ENCODE results near the gene ZNF117.
A peak's percentile ranks its signal among the peaks of the same experiment; 100 is the strongest.

ZNF117 gene

DNA sequence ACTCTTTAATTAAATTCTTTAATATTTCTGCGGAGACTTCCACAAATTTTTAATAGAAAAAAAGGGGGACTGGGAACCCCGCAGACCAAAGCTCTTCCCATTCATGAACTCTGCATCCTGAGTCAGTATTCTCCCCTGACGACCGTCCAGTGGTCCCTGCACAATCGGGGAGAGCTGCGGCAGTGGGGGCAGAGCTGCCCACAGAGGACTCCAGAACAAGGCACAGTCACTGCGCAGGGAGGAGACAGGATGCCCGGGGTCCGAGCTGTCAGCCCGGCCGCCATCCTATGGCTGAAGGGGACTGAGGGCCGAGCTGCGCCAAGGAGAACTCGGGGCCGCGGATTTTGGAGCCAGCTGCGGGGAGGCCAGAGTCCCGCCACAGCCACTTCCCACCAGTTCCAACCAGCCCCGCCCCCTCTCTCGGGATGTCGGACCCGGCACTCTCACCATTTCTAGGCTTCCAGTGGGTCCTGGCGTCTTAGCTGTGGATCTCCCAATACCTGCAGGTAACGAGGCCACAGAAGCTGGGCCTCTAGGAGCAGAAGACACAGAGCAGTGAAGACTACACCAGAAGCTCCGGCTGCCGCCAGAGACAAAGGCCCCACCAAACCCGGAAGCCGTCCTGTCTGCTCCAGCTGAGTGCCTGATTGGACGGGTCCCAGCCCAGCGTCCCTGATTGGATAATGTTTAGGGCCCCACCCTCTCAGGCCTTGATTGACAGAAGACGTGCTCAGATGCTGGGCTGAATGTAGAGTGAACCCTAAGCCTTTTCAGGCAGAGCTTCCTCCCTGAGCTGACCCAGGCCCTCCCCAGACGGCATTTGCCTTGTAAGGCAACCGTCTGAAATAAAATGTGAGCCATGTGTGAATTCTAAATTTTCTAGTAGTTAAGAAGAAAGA lies 15.5 kb upstream of the ZNF117 start, which contains the start of gene ERV3-1:
Gene ERV3-1 (minus strand): TSS at position 594 of the 899 bp plus-strand sequence. CDS start 13,661 bp downstream, outside the sequence.
- H3K4me3 ChIP-seq (replicated peaks in 1 of 2; ENCODE audit: low read depth in 2 of 2, low read length in 2 of 2) = peak within 1 kb of the TSS; percentile 84 to 88
- DNase-seq (ENCODE audit: low read depth in 2 of 2) = peak; percentile 94 to 95
- TF ChIP-seq, protein P1, sequence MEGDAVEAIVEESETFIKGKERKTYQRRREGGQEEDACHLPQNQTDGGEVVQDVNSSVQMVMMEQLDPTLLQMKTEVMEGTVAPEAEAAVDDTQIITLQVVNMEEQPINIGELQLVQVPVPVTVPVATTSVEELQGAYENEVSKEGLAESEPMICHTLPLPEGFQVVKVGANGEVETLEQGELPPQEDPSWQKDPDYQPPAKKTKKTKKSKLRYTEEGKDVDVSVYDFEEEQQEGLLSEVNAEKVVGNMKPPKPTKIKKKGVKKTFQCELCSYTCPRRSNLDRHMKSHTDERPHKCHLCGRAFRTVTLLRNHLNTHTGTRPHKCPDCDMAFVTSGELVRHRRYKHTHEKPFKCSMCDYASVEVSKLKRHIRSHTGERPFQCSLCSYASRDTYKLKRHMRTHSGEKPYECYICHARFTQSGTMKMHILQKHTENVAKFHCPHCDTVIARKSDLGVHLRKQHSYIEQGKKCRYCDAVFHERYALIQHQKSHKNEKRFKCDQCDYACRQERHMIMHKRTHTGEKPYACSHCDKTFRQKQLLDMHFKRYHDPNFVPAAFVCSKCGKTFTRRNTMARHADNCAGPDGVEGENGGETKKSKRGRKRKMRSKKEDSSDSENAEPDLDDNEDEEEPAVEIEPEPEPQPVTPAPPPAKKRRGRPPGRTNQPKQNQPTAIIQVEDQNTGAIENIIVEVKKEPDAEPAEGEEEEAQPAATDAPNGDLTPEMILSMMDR (IDR thresholded peaks at IDR 0.05; ENCODE audit: low read depth, low read length) = no peak

DNA sequence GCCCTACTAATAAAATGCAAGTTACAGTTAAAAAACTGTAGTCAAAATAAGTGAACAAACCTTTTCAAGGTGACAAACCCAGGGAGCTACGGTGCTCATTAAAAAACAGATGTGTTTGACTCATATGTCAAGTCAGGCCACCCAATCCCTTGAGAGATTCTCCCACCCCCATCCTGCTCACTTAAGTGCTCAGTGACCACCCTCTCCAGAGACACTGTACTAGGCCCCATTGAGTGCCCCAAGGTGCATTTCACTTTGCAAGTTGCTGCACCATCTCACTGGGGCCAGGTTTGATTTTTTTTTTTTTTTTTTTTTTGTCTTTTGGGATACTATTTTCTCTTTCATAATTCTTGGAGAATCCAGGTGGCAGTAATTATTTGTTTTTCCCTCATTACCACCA lies 13.7 kb upstream of the ZNF117 start:
- no peak for DNase-seq (ENCODE audit: low read depth in 2 of 2)
- H3K4me3 ChIP-seq (replicated peaks in 1 of 2; ENCODE audit: low read depth in 2 of 2, low read length in 2 of 2) = no peak overlapping the region
- TF ChIP-seq, protein P1 (IDR thresholded peaks at IDR 0.05; ENCODE audit: low read depth, low read length) = no peak

DNA sequence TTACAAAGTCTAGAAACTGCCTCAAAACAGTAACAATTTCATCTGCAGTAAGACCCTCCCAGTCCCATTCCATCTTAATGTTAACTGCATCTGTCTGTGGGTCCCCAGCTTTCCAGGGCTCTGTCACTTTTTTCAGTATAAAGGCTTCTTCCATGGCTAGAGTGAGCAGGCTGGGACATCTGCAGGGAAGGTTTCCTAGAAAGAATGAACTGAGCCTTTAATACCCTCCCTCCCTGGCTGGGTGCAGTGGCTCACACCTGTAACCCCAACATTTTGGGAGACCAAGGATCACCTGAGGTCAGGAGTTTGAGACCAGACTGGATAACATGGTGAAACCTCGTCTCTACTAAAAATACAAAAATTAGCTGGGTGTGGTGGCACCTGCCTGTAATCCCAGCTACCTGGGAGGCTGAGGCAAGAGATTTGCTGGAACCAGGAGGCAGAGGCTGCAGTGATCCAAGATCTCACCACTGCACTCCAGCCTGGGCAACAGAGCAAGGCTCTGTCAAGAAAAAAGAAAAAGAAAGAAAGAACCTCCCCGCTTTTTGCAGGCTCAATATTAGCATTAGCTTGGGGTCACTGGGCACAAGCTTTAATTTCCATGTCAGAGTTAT lies 12.2 kb upstream of the ZNF117 start:
- TF ChIP-seq, protein P1 (IDR thresholded peaks at IDR 0.05; ENCODE audit: low read depth, low read length) = no peak
- no peak overlapping the region for H3K4me3 ChIP-seq (replicated peaks in 1 of 2; ENCODE audit: low read depth in 2 of 2, low read length in 2 of 2)
- no peak for DNase-seq (ENCODE audit: low read depth in 2 of 2)

DNA sequence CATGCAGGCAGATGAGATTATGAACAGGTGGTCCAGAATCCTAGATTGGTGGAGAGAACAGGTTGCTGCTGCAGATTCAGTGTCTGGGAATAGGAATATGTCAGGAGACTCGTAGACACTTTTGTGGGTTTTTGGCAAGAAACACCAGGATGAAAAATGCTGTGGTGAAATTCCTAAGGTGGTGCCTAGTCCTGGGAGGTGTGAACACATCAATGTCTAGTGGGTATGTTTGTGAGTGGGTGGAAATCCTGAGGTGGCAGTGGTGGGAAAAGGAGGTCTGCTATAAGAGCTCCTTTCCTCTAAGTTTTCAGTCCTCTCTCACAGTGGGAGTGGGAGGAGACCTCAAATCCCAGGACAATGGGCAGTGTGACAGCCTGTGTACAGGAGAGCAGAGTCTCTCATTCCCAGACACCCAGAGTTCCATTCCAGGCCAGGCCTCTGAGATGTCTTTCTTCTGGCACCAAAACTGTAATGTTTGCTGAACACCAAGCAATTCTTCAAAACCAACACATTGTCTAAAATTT lies 10.5 kb upstream of the ZNF117 start:
- no peak overlapping the region for H3K4me3 ChIP-seq (replicated peaks in 1 of 2; ENCODE audit: low read depth in 2 of 2, low read length in 2 of 2)
- TF ChIP-seq, protein P1 (IDR thresholded peaks at IDR 0.05; ENCODE audit: low read depth, low read length) = no peak
- DNase-seq (ENCODE audit: low read depth in 2 of 2) = no peak

DNA sequence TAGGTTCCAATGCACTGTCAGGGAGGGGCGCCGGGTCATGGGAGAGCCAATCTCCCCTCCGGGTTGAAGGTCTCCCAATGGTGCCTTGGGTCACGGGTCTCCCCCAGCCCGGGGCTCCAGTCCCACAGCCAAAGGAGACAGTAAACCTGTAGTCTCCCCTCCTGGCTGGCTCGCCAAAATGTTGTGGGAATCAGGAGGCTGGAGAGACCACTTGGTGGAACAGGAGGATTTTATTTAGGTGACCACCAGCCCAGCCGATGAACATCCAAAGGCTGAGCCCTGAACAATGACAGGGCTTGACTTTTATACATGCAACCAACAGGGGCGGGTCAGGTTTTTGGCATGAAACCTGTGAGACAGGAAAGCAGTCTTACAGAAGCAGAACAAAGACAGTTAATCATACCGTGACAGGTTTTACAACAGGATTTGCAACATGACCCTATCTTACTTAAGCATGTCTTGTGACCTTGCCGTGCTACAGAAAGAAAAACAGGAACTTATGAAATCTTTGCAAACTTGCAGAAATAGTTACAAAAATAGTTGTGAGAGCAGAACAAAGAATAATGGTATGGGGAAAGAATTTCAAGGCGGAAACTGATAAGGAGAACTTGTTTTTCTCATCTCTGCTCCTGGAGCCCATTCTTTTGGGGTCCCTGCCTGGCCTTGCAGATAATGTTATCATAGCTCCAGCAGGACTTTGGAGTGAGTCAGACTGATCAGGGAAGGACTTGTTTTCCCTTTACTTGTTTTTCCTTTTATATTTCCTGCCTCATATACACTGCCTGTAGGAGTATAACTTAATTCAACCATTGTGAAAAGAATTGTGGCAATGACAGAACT lies 8.5 kb upstream of the ZNF117 start:
- no peak overlapping the region for H3K4me3 ChIP-seq (replicated peaks in 1 of 2; ENCODE audit: low read depth in 2 of 2, low read length in 2 of 2)
- TF ChIP-seq, protein P1 (IDR thresholded peaks at IDR 0.05; ENCODE audit: low read depth, low read length) = no peak
- peak; percentile 90 to 97 for DNase-seq (ENCODE audit: low read depth in 2 of 2)

DNA sequence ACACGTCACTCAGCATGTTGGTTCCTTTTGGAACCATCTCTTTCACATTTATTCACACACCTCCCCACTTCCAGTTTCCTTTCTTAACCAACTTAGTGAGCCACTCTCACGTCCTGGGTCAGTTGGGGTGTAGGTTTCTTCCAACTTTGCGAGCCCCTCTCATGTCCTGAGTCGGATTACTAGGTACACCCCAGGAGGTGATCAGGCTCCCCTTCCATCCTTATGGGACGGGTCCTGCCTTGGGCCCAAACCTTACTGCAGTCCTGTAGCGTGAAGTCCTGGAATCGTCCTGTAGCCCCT lies 8.0 kb upstream of the ZNF117 start:
- no peak for DNase-seq (ENCODE audit: low read depth in 2 of 2)
- no peak overlapping the region for H3K4me3 ChIP-seq (replicated peaks in 1 of 2; ENCODE audit: low read depth in 2 of 2, low read length in 2 of 2)
- TF ChIP-seq, protein P1 (IDR thresholded peaks at IDR 0.05; ENCODE audit: low read depth, low read length) = no peak

All from cardiac fibroblast (primary cell).